Measurements from ENCODE around the gene ARL5C.

GRCh38 chr17:39212195-39212810 lies 46.3 kb upstream of the ARL5C start:
- TF ChIP-seq CTCF (IDR thresholded peaks at IDR 0.05) (no peak), POLR2A (IDR thresholded peaks at IDR 0.05) (no peak)
